ENCODE results near the gene GTSE1. TPM values are rescaled to one million over a fixed set of nuclear protein-coding genes. Genes with fewer than 3 reads are reported as not detected.

Gene GTSE1
- total RNA-seq, 1 donor from 2014 or later = 29.7 TPM

- no peak for DNase-seq (ENCODE audit: low spot score)
- Mint-ChIP-seq H3K27ac (no peak overlapping the region), H3K4me3 (no peak overlapping the region), H3K4me1 (no peaks in the 10 kb centered on the region), H3K27me3 (ENCODE audit: insufficient read depth, low read depth) (peaks cover 4% of the 10 kb centered on the region), H3K36me3 (peaks cover 23% of the 10 kb centered on the region), H3K9me3 (no peaks in the 10 kb centered on the region)
- H3F3A ChIP-seq (ENCODE audit: low read depth) = no peaks in the 10 kb centered on the region
- no peaks in the 10 kb centered on the region for H4K20me1 ChIP-seq (ENCODE audit: low read depth)
- no peaks in the 10 kb centered on the region for H3K4me1 ChIP-seq
- no peak overlapping the region for H3K4me3 ChIP-seq
- H3K79me2 ChIP-seq (ENCODE audit: low read depth) = no peaks in the 10 kb centered on the region
- H3K4me2 ChIP-seq = no peak overlapping the region
- H2AFZ ChIP-seq (replicated peaks) = no peak overlapping the region
- TF ChIP-seq EZH2 (IDR thresholded peaks at IDR 0.05) (no peak), CTCF (IDR thresholded peaks at IDR 0.05) (no peak), EZH2phosphoT487 (IDR thresholded peaks at IDR 0.05) (no peak)
- H3K27me3 ChIP-seq = no peaks in the 10 kb centered on the region
- no peaks in the 10 kb centered on the region for H3K9me3 ChIP-seq (ENCODE audit: low read depth)
- no peak overlapping the region for H3K27ac ChIP-seq
- H3K9ac ChIP-seq = no peak overlapping the region
- no peaks in the 10 kb centered on the region for H3K36me3 ChIP-seq
Measured at GRCh38 chr22:46275455-46276122, 21.1 kb upstream of the GTSE1 start.

- H3K9ac ChIP-seq = no peak overlapping the region
- H3K27ac ChIP-seq = no peak overlapping the region
- H3K4me2 ChIP-seq = no peak overlapping the region
- no peak overlapping the region for H3K4me3 ChIP-seq
- Mint-ChIP-seq H3K27me3 (ENCODE audit: insufficient read depth, low read depth) (peaks cover 4% of the 10 kb centered on the region), H3K27ac (no peak overlapping the region), H3K36me3 (peaks cover 23% of the 10 kb centered on the region), H3K4me1 (no peaks in the 10 kb centered on the region), H3K4me3 (no peak overlapping the region), H3K9me3 (no peaks in the 10 kb centered on the region)
- no peaks in the 10 kb centered on the region for H3K36me3 ChIP-seq
- no peaks in the 10 kb centered on the region for H3K79me2 ChIP-seq (ENCODE audit: low read depth)
- no peak overlapping the region for H2AFZ ChIP-seq (replicated peaks)
- H3K27me3 ChIP-seq = no peaks in the 10 kb centered on the region
- no peaks in the 10 kb centered on the region for H3K9me3 ChIP-seq (ENCODE audit: low read depth)
- H4K20me1 ChIP-seq (ENCODE audit: low read depth) = no peaks in the 10 kb centered on the region
- no peaks in the 10 kb centered on the region for H3F3A ChIP-seq (ENCODE audit: low read depth)
- no peaks in the 10 kb centered on the region for H3K4me1 ChIP-seq
- DNase-seq (ENCODE audit: low spot score) = no peak
- no peak for TF ChIP-seq EZH2 (IDR thresholded peaks at IDR 0.05)
- no peak for TF ChIP-seq EZH2phosphoT487 (IDR thresholded peaks at IDR 0.05)
- no peak for TF ChIP-seq CTCF (IDR thresholded peaks at IDR 0.05)
Measured at GRCh38 chr22:46276563-46276962, 20.1 kb upstream of the GTSE1 start.

- no peak overlapping the region for H3K9ac ChIP-seq
- Mint-ChIP-seq H3K4me3 (no peak overlapping the region), H3K4me1 (no peaks in the 10 kb centered on the region), H3K27me3 (ENCODE audit: insufficient read depth, low read depth) (peaks cover 4% of the 10 kb centered on the region), H3K27ac (no peak overlapping the region), H3K36me3 (peaks cover 22% of the 10 kb centered on the region), H3K9me3 (no peaks in the 10 kb centered on the region)
- H3K27ac ChIP-seq = no peak overlapping the region
- DNase-seq (ENCODE audit: low spot score) = no peak
- no peaks in the 10 kb centered on the region for H3K9me3 ChIP-seq (ENCODE audit: low read depth)
- no peak overlapping the region for H3K4me2 ChIP-seq
- TF ChIP-seq EZH2phosphoT487 (IDR thresholded peaks at IDR 0.05) (no peak), CTCF (IDR thresholded peaks at IDR 0.05) (no peak), EZH2 (IDR thresholded peaks at IDR 0.05) (no peak)
- H3F3A ChIP-seq (ENCODE audit: low read depth) = no peaks in the 10 kb centered on the region
- H4K20me1 ChIP-seq (ENCODE audit: low read depth) = no peaks in the 10 kb centered on the region
- H3K4me1 ChIP-seq = no peaks in the 10 kb centered on the region
- H3K79me2 ChIP-seq (ENCODE audit: low read depth) = no peaks in the 10 kb centered on the region
- no peaks in the 10 kb centered on the region for H3K27me3 ChIP-seq
- no peak overlapping the region for H2AFZ ChIP-seq (replicated peaks)
- no peak overlapping the region for H3K4me3 ChIP-seq
- H3K36me3 ChIP-seq = no peaks in the 10 kb centered on the region
Measured at GRCh38 chr22:46278656-46279645, 17.7 kb upstream of the GTSE1 start.
